GM23248 (cell line): ENCODE data around the gene MTRR.

Source experiments
- EZH2 ChIP-seq: fragments of 200-600 bp; sonication (generic); IDR thresholded peaks from 2 replicates; pipeline ENCODE4 v1.6.1; 2018; ENCODE audit warnings: antibody characterized with exemption, mild to moderate bottlenecking; ENCODE audit not compliant: insufficient read depth, poor library complexity, severe bottlenecking
- EZH2phosphoT487 ChIP-seq: fragments of 200-600 bp; sonication (generic); IDR thresholded peaks from 2 replicates; pipeline ENCODE4 v1.6.1; 2018; ENCODE audit warnings: antibody characterized with exemption, moderate library complexity, mild to moderate bottlenecking, low read depth; ENCODE audit not compliant: insufficient read depth

DNA sequence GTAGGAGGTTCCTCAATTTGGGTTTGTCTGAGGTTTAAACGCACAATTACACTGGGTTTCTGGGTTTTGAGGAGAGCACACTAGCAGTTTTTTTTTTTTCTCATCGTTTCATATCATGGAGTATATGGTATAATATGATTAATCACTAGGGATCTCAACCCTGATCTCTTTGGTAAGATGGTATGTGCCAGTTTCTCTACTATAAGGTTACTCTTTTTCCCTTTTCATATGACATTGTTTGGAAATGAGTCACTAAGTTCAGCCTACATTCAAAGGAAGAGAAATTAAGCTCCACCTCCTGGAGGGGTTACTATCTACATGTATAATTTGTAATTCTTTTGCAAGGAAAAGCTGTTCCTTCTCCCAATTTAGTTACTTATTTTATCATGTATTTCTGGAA, 35.2 kb downstream of the MTRR start:
- no peak for TF ChIP-seq EZH2
- no peak for TF ChIP-seq EZH2phosphoT487
